T-helper 1 cell treated with Interleukin-12 subunit alpha and Interleukin-12 subunit beta and Interleukin-4 antibody, amounts not matched to agents 30 ng/mL and 1 ng/mL, for 36 hours (primary cell): ENCODE data around the gene MYOG. TPM values are rescaled to one million over a fixed set of nuclear protein-coding genes. Genes with fewer than 3 reads are reported as not detected.

ENCODE experiments used
- intact Hi-C: fragments of 100-400 bp; cut with micrococcal nuclease; formaldehyde crosslinking; loops from one replicate; pipeline ENCODE4 v1.15.1; 2024
- total RNA-seq: library from RNA; stranded (reverse); gene quantifications from 2 replicates; pipeline ENCODE4 v1.2.3, GENCODE V29; 2022

The MYOG gene
- total RNA-seq, 1 donor from 2014 or later = not detected

DNA sequence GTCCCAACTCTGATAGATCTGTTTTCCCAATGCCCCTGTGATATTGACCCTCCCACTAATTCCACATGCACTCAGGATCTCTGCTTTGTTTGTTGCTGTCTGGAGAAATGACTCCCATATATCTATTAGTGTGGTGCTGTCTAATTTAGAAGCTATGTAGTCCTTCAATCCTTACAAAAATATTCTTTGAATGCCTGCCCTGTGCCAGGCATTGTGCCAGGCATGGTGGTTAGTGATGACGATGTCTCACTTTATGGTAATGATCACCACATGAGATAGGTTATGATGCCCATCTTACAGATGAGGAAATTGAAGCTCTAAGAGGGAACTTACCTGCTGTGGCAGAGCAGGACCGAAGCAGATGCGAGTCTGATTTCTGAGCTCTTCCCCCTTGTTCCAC is 12.9 kb downstream of the MYOG start:
- intact Hi-C loops = no loop called here

DNA sequence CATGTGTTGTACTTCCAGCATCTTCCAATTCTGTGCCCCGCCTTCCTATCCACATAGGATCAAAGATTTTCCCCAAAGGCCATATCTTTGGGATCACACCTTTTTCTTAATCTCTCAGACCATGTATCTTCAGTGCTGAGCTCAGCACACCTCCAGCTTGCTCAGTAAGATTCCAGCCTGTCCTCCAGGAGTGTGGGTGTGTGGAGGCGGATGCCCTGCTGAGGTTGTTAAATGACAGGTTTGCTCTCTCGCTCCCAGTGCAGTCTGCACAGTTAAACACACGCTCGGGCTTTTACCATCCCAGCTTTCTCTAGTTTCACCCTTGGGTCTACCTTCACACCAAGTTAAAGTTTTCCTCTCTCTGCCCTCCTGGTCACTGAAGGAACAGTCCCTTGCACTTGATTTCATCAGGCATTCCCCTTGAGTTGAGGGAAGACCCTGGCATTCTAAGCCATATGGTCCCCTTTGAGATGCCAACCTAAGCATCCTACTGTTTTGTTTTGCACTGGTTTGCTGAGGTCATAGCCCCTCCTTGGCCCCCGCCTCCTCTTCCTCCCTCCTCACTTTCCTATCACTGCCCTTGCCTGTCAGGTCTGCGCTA is 13.7 kb downstream of the MYOG start:
- intact Hi-C loops = no loop called here

DNA sequence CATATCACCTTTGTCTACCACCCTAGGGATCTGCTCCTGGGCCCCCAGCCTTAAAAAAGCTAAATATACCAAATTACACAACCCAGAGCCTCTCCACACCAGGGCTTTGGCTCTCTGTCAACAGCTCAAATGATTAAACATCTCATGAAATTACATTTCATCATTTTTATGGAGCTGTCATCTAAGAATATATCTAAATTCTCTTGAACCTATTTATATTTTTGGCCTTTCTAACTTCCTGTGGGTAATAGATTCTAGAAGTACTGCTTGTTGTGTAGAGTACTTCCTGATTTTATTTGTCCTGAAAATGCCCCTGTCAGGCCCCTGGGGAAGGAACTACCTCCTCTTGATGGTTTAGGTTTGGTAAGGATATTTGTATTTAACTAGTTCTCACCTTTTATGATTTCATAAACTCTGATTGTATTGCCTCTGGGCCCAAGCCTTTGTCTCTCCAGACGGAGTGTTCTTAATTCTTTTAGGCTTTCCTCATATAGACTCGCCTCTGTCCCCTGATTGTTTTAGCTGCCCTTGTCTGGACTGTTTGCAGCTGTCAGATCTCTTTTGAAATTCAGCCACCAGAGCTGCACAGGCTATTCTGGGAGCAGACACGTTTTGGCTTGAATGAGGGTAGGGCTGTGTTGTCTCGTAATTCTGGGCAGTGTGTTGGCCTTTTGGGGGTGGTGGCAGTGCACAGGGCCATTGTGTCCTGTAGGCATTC is 16.6 kb downstream of the MYOG start:
- intact Hi-C loops = no loop called here

DNA sequence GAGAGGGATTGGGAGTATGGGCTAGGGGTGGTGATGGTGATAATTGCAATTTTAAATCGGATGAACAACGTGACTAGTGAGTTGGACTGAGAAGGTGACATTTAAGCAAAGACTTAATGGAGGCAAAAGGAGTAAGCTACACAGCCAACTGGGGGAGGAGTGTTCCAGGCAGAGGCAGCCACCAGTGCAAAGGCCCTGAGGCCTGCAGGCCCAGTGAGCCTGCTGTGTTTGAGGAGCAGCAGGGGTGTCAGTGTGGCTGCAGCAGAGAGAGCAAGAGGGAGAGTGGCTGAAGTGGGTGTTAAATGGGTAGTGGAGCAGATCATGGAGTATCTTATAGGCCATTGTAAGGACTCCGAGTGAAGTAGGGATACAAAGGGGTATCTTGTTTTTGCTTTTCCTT is 18.8 kb downstream of the MYOG start:
- intact Hi-C loops = no loop called here

DNA sequence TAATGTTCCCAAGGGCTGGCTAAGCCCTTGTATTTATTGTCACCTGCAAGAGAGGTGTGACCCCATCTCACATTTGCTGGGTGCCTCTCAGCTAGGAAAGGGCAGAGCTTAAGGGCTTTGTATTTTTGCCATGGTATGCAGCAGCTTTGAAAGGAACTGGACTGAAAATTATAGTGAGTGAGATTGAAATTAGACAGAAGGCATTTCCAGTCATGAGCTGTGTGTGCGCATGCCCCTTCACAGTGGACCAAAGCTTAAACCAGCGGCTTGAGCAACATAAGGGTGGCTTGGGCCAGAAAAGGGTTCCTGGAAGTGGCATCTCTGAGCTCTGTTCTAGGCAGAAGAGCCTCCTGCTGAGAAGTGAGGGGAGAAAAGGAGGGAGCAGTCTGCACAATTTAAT is 19.8 kb downstream of the MYOG start:
- intact Hi-C loops = no loop called here

DNA sequence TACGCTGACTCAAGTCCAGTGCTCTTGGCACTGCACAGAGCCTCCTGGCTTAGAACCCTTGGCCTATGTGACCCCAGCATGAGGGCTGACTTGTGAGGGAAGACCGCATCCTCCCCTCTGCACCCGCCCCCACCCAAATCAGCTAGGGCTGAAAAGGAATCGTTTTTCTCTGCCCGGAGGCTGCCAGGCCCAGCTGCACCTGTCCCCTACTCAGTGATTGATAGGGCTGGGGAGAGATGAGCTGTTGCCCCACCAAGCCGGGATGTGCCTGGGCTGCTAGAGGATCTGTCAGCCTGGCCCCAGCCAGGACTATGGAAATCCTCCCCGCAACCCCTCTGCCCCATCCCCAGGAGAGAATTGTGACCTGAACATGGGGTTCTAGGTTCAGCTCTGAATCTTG is 20.6 kb downstream of the MYOG start:
- intact Hi-C loops = no loop called here

DNA sequence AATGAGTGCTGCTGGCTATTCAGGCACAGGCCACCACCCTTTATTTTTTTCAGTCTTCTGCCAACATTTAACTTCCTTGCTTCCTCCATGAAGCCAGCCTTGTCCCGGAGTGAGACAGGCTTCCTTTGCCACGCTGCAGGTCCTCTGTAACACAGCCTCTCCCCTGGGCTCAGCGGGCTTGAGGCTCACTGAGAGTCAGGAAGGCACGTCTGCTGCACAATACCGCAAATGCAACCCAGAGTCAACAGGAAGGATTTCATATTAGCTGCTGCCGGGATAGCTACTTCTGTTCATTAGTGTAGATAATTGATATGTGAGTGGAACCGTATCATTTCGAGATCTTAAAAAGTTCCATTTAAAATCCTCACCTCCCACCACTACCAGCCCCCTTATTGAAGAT is 22.5 kb downstream of the MYOG start:
- intact Hi-C loops = no loop called here

DNA sequence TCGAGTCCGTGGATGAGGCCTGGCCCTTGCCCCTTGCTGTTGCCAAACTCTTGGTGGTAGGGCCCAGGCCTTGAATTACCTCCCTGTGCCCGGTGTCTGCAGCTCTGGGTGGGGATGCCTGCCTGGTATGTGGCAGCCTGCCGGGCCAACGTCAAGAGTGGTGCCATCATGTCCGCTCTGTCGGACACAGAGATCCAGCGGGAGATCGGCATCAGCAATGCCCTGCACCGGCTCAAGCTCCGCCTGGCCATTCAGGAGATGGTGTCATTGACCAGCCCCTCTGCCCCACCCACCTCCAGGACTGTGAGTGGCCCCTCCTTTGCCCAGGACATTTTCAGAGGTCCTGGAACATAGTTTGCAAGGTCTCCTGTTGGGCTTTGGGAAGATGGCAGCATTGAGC is 25.7 kb downstream of the MYOG start:
- intact Hi-C loops = no loop called here

DNA sequence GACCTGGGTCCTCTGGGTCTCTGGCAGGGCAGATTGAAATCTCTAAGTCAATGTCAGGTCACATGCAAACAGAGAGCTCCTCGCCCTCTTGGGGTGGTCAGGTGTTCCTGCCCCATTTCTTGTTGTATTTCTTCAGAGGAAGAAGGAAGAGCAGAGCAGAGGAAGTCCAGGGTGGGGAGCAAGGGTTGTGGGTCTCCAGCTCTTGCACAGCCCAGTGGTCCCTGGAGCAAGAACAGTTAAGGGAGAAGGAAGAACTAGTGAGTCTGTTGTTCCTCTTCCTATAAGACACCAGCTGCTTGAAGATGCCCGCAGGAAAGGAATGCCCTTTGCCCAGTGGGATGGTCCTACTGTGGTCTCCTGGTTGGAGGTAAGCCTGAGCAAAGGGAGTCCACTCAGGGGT is 26.3 kb downstream of the MYOG start:
- intact Hi-C loops = no loop called here

DNA sequence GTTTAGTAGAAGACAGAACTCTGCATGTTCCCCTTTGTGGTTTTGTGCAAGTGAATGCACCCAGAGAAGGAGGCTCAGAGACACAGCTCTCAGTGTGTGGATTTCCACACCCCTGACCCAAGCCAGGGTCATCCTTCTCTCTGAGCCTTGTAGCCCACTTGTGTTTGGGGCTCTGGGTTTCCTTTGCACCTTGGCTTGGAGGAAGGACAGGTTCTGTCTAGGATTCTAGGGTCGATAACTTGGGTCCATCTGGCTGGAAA is 27.2 kb downstream of the MYOG start:
- intact Hi-C loops = no loop called here

DNA sequence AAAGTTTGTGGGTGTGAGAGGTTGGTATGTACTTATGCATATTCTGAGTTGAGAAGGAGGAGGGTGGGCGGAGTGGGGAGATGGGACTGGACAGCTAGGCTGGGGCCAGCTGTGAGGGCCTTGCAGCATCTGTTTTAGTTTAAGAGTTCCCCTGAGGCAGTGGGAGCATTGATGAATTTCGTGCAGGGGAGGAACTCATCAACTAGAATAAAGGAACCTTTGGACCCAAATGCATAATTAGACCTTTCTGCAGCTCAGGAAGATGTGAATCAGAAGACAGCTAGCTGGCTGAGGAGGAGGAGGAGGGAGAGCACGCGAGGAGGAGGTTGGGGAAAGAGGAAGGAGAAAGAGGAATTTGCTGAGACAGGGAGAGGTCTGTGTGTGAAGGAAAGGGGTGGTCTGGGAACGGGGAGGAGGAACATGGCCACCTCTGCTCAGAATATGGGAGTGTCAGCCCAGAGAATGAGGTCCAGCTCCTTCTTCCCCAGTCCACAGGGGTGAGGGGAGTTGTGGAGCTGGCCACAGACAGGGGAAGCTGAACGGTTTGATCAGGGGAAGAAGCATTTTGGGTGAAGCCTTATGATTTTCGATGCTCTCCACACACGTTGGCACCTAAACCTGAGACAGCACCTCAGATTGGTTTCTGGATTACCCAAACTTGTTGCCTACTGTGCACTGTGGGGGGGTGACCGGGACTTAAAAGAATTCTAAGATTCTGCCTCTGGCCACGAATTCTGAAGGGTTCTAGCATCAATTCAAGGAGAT is 27.7 kb downstream of the MYOG start:
- intact Hi-C loops = no loop called here

DNA sequence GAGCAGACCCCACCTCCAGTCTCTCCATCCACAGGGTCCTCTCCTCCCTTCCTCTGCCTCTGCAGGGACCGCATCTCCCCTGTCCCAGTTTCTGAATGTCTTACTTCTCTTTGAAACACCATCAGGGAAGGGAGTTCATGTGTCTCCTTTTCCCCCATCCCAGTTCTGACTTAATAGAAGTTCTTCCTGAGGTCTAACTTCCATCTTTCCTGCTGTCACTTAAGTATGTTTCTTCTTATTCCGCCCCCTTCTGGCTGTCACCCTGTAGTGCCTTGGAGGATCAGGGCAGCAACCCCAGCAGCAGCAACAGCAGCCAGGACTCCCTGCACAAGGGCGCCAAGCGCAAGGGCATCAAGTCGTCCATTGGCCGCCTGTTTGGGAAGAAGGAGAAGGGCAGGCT is 29.3 kb downstream of the MYOG start:
- intact Hi-C loops = no loop called here

DNA sequence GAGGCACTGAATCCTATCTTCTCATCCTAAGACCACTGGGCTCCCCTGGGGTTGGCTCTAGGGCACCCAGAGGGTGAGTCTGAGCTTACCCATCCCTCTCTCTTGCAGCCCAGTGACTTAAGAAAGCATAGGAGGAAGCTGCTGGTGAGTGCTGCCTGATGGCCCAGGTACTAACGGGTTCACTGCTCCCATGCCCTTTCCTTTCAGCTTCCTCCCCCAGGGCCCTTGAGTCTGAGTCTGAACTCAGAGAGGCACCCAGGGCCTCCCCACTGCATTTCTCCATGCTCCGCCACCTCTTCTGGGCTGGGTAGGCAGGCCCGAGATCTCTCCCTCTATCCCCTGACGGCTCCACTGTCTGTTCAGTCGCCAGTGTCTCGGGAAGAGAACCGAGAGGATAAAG is 29.8 kb downstream of the MYOG start:
- intact Hi-C loops = no loop called here

DNA sequence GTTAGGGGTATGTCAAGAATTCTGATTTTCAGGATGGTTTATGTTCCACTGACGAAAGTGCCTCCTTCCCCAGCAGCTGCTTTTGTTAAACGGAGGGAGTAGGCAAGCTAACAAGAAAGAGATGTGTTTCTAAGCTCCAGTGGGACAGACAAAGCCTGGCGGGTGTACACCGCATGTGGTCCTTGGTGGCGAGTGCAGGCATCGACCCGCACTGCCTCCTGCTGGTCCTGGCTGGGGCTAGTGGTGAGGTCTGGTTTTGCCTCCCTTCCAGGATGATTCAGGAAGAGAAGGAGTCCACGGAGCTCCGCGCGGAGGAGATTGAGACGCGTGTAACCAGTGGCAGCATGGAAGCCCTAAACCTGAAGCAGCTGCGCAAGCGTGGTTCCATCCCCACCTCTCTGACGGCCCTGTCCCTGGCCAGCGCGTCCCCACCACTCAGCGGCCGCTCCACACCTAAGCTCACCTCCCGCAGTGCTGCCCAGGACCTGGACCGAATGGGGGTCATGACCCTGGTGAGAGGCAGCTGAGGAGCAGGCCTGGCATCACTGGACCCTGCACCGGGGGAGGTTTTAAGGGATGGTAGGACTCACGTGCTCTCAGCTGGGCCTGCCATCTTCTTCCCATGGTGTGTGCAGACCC is 30.5 kb downstream of the MYOG start:
- intact Hi-C loops = no loop called here

DNA sequence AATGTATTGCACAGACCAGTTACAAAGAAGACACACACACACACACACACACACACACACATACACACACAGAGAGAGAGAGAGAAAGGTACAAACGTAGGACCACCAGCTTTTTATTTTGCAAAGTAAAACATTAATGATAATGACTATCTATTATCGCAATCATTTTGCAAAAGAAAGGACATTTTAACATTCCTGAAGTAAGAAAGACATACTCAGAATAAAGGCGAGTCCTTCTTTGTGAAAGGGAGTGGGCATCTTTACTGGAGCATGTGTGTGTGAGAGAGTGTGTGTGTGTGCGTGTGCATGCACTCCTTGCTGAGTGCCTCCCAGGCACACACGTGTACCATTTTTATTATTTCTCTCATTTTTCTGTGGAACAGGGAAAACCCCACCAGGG is 31.2 kb downstream of the MYOG start:
- intact Hi-C loops = no loop called here

DNA sequence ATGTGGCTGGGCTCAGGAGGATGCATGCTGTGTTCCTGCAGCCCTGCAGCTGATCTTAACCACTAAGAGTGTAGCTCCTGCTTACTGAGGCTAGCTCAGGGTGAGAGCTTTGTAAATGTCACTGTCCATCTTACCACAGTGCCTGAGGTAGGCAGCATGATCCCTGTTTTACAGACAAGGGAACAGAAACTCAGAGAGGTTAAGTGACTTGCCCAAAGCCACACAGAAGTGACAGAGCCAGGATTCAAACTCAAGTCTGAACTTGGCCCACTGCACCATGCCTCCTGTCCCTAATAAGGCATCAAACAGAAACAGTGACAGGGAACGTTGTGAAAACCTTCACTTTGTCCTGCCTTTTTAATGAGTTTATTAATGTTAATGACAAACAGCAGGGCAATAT is 31.6 kb downstream of the MYOG start:
- intact Hi-C loops = no loop called here

DNA sequence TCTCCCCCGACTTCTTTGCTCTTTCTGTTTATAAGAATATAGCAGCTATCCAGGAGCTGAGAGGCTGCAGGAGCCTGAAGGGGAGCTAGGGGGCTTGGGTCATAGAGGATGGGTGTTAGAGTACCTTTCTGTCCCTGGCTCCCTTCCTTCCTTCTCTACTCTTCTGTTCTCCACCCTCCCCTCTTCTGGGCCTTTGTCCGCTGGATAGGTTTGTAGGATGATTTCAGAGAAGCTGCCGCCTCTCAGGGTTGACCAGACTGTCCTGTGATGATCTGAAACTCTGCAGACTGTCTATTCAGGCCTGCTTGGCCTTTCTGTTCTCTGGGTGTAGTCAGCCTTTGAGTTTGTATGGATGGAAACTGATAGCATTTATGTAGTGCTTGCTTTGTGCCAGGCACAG is 33.2 kb downstream of the MYOG start:
- intact Hi-C loops = no loop called here

DNA sequence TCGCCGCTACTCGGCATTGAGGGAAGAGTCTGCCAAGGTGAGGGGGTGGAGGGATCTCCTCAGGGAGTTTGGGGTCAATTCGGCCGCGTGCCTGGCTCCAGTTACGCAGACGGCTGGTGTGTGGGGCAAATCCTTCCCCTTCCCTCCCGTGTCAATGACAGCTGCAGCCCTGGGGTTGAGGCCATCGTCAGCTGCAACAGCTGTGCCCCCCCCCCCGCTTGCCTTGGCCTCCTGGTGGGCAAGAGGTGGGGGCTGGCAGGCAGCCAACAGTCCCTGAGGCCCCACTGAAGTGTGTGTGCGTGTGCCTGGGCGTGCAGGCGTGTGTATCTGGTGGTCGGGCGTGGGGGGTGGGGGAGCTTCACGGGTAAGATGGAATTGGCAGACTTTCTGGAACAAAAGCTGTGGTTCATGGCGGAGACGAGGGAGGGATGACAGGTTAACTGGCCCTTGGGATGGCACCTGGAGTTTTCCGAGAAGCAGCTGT is 33.9 kb downstream of the MYOG start:
- intact Hi-C loops = no loop called here

DNA sequence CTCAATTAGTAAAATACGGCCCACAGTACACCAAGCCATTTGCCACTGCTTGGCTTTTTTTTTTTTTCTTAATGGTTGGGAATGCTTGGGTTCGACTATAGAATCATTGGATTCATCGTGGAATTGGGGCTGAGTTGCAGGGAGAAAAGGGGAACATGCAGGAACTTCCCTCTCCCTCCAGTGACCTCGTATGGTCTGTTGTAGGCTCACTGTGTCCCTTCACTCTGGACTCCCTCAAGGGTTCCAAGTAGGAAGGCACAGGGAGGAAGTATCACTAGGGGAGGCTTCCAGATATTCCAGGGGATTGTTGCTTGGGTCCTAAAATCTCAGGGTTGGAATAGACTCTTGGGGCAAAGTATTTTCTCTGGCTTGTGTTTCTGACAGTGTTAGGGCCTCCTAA is 35.0 kb downstream of the MYOG start:
- intact Hi-C loops = no loop called here

DNA sequence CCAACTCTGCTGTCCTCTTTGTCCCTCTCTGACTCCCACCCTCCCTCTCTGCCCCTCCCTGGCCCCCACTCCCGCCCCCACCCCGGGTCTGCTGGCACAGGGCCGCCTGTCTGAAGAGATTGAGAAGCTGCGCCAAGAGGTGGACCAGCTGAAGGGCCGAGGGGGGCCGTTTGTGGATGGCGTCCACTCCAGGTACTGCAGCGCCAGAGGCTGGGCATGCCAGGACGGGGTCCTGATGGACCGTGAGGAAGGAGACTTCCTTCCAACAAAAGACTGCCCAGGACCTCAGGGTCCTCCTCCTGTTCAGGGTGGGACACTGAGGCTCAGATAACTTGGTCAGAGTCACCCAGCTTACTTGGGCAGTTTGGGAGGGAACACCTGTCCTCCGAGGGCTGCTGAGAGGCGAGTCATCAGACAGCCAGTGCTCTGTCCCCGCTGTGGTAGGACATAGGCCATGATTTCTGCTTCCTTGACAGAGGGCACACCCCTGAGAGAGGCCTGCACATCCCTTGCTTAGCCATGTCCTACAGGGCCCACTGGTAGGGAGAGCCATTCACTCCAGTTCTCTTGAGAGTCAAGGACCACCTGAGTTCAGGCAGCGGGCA is 36.1 kb downstream of the MYOG start:
- intact Hi-C loops = no loop called here

DNA sequence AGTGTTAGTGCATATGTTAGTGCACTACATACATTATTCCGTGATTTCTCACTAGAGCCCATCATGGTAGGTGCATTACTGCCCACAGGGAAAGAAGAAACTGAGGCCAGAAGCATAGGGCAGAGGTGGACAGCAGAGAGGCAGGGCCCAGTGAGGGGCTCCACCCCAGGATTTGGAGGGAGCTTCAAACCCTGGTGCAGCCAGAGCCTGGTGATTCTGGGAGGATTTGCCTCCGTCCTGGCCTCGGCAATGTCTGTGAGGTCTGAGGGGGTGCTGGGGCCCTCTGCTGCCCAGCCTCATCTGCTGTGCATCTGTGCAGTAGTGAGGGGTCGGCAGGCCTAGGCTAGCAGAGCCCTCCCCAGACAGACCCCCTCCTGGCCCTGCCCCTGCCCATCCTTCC is 36.7 kb downstream of the MYOG start:
- intact Hi-C loops = no loop called here

DNA sequence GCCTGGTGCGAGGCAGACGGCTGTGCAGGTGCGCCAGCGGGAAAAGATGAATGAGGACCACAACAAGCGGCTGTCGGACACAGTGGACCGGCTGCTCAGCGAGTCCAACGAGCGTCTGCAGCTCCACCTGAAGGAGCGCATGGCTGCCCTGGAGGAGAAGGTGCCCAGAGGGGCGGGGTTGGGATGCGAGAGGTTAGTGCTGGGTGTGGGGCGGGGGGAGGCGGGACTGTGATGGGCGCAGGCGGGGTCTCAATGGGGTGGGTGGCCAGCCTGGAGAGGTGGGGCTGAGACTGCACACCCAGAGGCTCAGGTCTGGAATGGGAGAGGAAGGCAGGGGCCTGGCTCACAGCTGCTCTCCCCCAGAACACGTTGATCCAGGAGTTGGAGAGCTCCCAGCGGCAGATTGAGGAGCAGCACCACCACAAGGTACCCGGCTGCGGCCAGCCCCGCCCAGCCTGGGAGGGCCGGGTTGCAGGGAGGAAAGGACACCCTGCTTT is 37.2 kb downstream of the MYOG start:
- intact Hi-C loops = no loop called here
